ENCODE results near the gene ANKRD9.

ANKRD9 gene

DNA sequence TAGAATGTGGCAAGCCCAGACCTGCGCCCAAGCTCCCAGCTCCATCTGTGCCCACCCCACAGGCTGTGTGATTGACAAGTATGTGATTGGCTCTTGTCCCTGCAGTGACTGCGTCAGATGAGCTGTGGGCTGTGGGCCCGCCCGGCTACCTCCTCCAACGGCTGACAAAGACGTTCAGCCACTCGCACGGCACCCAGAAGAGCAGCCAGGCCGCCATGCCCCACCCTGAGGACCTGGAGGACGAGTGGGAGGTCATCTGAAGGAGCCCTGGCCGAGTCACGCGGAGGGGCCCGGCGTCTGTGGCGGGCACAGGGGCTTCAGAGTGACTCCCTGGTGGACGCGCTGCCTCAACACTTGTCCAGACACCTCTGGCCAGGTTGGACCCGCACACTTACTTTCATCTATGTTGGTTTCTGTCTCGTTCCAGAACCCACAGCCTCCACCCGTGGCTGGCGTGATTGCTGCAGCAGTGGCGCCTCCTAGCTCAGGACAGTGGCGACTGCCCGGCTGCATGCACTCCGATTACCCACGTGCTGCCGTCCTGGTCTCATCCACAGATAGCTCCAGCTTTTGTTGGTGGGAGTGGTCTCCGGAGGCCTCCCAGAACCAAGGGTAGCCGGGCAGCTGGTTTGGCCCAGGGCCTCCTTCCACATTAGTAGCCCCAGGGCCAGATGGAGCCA is 11.4 kb downstream of the ANKRD9 start:
- DNase-seq, result no peak

- DNase-seq, result no peak
Observed at GRCh38 chr14:102496958-102497744, 12.4 kb downstream of the ANKRD9 start.

GRCh38 chr14:102496331-102496691 is 13.3 kb downstream of the ANKRD9 start:
- no peak for DNase-seq

GRCh38 chr14:102495491-102496330 is 13.9 kb downstream of the ANKRD9 start:
- no peak for DNase-seq

DNA sequence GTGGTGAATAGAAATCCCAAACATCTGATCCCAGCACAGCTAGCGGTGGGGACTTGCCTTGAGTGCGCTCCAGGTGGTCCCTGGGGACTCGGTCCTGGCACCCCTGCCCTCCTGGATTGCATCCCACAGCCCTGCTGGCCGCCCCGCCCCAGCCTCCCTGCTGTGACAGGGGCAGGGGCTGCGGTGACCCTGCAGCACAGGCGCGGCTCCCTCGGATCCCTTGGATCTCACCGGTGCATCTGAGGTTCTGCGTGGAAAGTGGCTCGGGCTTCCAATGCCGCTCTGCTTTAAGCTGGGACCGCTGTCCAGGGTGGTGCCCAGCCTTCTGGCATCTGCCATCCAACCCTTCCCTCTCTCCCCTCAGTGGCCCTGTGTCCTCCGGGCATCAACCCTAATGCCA is 16.0 kb downstream of the ANKRD9 start:
- DNase-seq, result no peak

GRCh38 chr14:102493096-102493495 is 16.5 kb downstream of the ANKRD9 start:
- DNase-seq, result no peak

DNA sequence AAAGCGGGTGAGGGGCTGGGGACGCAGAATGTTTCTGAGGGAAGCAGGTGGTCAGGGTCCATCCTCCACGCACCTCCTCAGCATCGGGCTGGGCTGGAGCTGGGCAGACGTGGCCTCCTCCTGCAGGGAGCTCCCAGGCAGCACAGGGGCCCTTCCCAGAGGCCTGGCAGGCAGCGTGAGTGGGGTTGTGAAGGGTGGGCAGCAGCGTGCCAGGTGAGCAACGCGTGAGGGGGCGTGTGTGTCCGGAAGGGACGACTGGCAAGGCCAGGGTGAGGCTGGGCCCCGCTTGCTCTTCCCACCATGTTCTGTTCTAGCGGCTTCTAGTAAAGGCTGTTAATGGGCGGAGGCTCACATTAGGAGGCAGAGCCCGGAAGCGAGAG is 17.1 kb downstream of the ANKRD9 start:
- DNase-seq, result no peak

GRCh38 chr14:102491786-102492530 is 17.6 kb downstream of the ANKRD9 start:
- DNase-seq, result no peak

GRCh38 chr14:102491366-102491765 is 18.2 kb downstream of the ANKRD9 start:
- DNase-seq, result no peak

- DNase-seq, result no peak
Observed at GRCh38 chr14:102490456-102490855, 19.1 kb downstream of the ANKRD9 start.

- no peak for DNase-seq
Observed at GRCh38 chr14:102487204-102487577, 22.4 kb downstream of the ANKRD9 start.

DNA sequence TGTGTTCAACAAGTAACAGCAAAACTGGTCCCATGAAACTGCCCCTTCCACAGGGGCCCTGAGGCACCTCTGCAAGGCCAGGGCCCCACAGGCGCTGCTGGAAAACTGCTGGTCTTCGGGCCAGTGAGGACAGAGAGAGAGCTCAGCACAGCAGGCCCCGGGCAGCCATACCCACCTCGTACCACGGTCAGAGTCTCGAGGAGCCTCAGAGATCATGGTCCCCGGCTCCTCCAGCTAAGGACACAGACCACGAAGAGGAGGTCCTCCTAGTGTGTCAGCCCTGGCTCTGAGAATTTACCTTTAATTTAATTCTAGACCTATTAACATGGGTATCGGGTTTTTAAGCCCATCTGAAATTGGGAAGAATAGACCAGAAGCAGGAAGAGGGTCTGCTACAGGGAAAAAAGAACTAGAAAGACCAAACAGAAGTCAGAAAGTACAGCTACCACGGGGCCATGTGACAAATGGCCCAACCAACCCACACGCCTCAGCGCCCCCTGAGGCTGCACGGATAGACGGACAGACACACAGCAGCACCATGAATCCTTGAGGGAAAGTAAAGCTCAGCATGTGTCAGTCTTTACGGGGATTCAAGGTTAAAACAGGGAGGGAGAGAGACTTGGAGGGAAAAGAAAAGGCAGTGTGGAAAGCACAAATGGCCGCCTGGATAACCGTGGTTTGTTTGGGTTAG is 22.9 kb downstream of the ANKRD9 start:
- no peak for DNase-seq

DNA sequence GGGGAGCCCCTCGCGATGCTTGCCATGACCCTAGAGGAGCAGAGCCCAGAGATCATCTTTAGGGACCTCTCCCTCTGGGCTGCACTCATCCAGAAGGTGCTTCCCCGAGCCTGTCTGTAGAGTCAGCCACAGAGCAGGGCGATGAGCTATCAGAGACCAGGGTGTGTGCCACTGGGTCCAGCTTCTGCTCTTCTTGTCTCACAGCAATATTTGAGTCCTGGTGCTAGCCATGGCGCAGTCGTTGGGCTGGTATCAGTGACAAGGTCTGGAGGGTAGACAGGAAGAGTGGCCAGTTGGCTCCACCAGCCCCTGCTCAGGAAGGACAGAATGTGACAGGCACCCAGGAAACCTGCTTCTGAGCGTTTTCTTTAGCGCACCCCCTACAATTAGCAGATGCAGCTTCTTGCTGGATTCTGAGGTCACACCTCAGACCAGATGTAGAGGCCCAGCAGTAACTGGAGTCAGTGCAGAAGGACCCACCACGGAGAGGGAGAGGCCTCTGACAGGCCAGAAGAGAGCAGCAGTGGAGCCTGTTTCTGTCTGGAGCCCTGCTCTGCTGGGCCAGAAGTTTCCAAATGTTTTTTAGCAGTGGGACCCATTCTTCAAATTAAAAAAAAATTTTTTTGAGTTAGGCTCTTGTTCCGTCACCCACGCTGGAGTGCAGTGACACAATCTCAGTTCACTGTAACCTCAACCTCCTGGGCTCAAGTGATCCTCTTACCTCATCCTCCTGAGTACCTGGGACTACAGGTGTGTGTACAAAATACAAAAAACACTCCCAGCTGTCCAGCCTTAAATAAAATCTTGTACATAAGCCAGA is 23.7 kb downstream of the ANKRD9 start:
- no peak for DNase-seq

DNA sequence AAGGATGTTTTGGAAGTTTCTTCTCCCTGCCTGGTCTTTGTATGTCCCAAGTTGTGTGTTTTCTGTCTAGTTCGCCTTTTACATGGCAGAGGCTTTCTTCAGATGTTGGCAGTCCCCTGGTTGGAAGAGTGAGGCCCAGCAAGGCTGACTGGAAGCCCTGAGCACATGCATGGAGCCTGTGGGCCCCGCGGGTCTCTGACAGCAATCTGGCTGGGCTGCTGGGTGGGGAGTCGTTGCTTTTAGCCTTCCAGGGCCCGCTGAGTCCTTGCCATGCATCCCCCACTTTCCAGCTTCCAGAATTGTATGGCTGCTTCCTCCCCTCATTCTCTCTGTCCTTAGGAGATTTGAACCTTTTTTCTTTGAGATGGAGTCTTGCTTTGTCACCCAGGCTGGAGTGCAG is 25.3 kb downstream of the ANKRD9 start:
- no peak for DNase-seq

- DNase-seq, result no peak
Observed at GRCh38 chr14:102481791-102482238, 27.8 kb downstream of the ANKRD9 start.

DNA sequence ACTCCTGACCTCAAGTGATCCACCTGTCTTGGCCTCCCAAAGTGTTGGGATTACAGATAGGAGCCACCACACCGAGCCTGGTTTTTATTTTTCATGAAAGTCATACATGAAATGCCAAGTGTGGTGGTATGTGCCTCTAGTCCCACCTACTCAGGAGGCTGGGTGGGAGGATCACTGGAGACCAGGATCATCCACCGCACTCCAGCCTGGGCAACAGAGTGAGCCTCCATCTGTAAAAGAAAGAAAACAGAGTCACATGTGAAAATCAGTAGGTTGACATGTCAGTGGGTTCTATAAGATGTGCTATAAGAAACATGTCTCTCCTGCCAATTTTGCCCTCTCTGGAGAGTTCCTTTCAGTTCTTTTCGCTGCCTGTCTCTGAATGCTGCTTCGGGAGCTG is 28.2 kb downstream of the ANKRD9 start:
- DNase-seq, result no peak

GRCh38 chr14:102479777-102480176 is 29.8 kb downstream of the ANKRD9 start:
- DNase-seq, result peak; percentile 6 to 51

- no peak for DNase-seq
Observed at GRCh38 chr14:102479107-102479506, 30.5 kb downstream of the ANKRD9 start.

- no peak for DNase-seq
Observed at GRCh38 chr14:102474934-102475333, 34.6 kb downstream of the ANKRD9 start.

GRCh38 chr14:102473559-102473958 is 36.0 kb downstream of the ANKRD9 start:
- no peak for DNase-seq

- peak in 1 of 2 experiments; percentile 35 for DNase-seq
Observed at GRCh38 chr14:102472791-102473150, 36.8 kb downstream of the ANKRD9 start.

Measured in cerebellar nuclear complex (tissue), 1 donor.